Jurkat, Clone E6-1 (cell line): ENCODE results near the gene GLIPR1L1.
"Not testable (repeated sequence)": the region's sequence is repeated elsewhere in the genome, so short reads cannot be mapped to it uniquely, and the experiment has no call there.

Experiments
- DNase-seq: peaks from one replicate; pipeline ENCODE4 v3.0.0-alpha.2; 2011; ENCODE audit warnings: low read depth, low spot score
- H3K4me3 ChIP-seq: 2 replicates; pipeline ENCODE4 v1.5.1; 2011; ENCODE audit warnings: mild to moderate bottlenecking, low read length, control low read depth, moderate library complexity

Gene GLIPR1L1

DNA sequence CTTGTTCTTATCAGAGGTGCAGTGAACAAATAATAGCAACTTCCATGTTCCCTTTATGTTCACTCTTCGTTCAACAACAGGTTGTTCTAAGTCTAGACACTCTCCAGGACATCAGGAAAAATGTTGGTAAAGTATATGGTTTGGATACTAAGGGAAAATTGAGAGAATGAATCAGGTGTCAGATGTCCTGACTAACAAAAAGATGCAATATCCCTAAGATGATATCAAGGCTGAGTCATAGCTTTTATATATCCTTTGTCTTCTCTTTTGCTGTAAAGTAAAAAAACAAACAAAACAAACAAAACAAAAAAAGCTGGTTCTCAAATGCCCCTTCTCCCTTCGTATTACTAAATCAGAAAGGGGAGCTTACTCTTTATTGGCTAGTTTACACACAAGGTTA is 11.1 kb downstream of the GLIPR1L1 start:
- no peak overlapping the region for H3K4me3 ChIP-seq
- DNase-seq, result no peak

DNA sequence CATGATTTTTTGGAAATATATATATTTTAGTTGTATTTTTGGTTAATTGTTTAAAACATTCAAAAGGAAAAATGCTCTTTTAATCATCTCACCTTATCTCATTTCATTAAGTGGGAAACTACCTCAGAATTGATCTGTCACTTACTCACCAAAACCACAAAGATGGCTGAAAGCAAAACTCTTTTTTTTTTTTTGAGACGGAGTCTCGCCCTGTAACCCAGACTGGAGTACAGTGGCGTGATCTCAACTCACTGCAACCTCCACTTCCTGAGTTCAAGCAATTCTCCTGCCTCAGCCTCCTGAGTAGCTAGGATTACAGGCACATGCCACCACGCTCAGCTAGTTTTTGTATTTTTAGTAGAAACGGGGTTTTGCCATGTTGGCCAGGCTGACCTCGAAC is 11.7 kb downstream of the GLIPR1L1 start:
- DNase-seq, result peak; percentile 16
- not testable (repeated sequence) for H3K4me3 ChIP-seq

DNA sequence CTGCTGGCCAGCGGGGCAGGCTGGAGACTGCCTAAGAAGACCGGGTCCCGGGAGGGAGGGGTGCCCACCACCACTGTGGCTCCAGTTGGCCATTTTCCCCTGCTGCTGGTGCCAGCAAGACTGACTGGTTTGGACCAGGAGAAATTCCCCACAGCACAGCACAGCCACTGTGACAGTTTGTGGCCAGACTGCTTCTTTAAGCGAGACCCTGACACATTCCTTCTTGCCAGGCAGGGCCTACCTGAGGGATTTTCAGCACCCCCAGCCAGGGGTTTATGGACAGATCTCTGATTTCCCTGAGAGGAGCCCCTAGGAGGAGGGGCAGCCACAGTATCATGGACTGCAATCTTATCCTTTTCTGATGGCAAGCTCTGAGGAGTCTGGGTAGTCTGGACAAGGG is 15.5 kb downstream of the GLIPR1L1 start:
- no peak overlapping the region for H3K4me3 ChIP-seq
- DNase-seq, result no peak

DNA sequence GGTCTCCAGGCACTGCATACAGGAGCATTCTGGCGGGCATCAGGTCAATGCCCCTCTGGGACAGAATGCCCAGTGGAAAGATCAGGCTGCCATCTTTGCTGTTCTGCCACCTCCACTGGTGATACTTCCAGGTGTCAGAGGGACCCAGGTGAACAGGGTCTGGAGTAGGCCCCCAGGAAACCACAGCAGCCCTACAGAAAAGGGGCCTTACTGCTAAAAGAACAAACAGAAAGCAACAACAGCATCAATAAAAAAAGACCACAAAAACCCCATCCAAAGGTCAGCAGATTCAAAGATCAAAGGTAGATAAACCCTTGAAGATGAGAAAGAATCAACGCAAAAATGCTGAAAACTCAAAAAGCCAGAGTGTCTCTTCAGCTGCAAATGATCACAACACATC is 15.9 kb downstream of the GLIPR1L1 start:
- peak; percentile 60 for DNase-seq
- no peak overlapping the region for H3K4me3 ChIP-seq

DNA sequence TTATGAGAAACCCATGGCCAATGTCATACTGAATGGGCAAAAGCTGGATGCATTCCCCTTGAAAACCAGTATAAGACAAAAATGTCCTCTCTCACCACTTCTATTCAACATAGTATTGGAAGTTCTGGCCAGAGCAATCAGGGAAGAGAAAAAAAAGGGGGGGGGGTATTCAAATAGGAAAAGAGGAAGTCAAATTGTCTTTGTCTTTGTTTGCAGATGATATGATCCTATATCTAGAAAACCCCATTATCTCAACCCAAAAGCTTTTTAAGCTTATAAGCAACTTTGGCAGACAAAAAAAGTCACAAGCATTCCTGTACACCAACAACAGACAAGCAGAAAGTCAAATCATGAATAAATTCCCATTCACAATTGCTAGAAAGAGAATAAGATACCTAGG is 19.5 kb downstream of the GLIPR1L1 start:
- no peak overlapping the region for H3K4me3 ChIP-seq
- DNase-seq, result no peak

DNA sequence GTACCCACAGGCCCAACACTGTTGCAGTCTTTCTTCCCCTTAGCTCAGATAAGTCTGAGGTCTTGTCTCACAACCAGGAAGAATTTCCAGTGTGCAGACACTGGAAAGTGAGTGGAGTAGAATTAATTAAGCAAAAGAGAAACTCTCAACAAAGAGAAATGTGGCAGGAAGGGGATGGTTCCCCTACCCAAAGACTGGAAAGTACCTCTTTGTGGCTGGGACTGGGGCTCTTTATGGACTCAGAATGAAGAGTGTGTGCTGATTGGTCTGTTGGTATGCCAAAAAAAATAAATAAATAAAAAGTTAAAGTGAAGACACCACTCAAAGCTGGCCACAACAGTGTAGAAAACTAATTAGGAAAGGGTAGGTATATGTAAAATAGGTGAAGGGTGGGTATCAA is 26.4 kb downstream of the GLIPR1L1 start:
- no peak overlapping the region for H3K4me3 ChIP-seq
- DNase-seq, result no peak

DNA sequence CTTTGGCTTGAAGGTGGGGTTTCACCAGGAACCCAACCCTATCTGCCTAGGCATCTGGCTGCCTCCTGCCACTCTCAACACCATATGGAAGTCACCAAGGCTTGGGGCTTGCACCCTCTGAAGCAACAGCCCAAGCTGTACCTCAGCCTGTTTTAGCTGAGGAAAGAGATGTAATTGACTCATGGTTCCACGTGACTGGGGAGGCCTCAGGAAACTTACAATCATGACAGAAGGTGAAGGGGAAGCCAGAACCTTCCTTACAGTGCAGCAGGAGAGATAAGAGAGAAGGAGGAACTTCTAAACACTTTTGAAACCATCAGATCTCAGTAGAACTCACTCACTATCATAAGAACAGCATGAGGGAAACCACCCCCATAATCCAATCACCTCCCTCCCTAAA is 26.9 kb downstream of the GLIPR1L1 start:
- H3K4me3 ChIP-seq, result no peak overlapping the region
- no peak for DNase-seq

DNA sequence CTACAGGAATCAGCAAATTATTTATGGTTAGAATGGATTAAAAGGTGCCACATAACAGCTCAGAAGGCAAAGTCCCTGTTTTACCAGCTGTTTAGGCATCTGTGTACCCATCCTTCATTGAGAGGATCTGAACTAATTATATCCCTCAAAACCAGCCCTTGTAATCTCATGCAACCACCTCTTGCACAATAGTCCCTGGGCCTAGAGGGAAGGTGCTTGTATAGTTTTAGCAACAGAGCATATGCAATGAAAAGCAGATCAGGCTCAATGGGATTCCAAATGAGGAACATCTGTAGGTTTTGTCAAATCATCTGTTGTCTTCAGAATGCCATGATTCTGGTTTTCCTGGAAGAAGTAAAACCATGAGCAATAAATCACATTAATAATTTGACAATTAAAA is 30.4 kb downstream of the GLIPR1L1 start:
- DNase-seq, result no peak
- H3K4me3 ChIP-seq, result no peak overlapping the region

DNA sequence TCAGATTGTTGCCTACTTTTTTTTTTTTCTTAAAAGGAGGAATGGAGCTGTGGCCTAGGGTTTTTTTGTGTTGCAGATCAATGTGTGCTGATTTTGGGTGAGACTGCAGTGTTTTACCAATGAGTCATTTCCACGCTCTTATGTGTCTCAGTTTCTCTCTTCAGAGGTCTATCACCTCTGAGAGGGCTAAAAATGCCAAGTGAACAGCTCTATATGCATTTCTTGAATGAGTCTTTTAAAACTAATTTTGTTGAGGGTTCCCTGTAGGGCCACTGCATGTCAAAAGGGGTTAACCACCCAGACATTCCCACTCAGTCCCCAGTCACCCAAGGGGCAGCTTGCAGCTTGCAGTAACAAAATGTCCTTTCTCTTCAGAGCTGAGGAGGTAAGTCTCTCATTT is 32.2 kb downstream of the GLIPR1L1 start:
- no peak overlapping the region for H3K4me3 ChIP-seq
- DNase-seq, result no peak

DNA sequence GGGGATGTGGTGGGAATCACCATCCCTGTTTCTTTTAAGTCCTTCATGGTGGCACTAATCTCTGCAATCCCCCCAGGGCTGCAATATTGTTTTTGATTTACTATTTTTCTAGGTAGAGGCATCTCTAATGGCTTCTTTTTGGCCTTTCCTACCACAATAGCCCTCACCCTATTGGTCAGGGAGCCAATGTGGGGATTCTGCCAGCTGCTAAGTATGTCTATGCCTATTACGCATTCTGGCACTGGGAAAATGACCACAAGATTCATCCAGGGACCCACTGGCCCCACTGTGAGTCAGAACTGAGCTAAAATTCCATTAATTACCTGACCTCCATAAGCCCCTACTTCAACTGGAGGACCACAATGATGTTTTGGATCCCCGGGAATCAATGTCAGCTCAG is 40.5 kb downstream of the GLIPR1L1 start:
- DNase-seq, result no peak
- no peak overlapping the region for H3K4me3 ChIP-seq

DNA sequence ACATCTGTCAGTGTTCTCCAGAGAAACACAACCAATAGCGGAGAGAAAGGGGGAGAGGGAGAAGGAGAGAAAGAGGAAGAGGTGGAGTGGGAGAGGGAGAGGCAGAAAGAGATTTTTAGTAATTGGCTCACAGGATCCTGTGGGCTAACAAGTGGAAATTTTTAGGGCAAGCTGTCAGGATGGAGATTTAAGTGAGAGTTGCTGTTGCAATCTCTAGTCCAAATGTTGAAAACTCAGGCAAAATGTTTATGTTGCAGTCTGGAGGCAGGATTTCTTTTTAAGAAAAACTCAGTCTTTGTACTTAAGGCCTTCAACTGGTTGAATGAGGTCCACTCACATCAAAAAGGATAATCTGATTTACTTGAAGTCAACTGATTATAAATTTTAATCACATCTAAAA is 43.9 kb downstream of the GLIPR1L1 start:
- no peak overlapping the region for H3K4me3 ChIP-seq
- DNase-seq, result no peak

DNA sequence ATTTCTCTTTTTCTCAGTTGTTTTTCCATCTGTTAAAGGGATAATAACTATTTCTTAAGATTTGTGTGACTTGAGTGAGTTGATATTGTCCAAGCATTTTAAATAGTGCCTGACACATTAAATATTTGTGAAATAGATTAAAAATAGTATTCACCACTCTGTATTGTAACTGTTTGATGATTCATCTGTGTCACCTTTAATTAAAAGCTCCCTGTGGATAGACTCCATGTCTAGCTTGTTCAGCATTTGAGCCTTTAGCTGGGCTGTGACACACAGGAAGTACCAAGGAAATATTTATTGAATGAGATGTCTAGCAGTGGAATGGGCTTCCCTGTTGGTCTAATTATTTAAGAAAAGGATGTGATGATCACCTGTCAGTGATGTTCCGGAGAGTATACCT is 54.6 kb downstream of the GLIPR1L1 start:
- DNase-seq, result no peak
- no peak overlapping the region for H3K4me3 ChIP-seq

DNA sequence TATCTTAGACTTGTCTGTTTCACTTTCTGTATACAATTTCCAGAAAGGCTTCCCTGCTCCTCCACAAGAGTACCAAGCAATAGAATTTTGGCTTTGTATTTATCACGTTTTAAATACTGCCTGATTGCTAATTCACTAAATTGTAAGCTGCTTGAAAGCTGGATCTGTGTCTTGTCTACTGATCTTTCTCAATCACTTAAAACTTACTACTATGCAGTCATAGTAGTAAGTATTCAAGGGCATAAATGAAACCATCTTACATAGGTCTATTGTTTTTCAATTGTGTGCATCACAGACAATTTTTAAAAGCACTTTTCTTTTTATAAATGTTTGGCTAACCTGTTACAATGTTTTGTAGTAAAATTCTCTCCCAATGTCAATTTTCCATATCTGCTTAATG is 55.2 kb downstream of the GLIPR1L1 start:
- no peak for DNase-seq
- no peak overlapping the region for H3K4me3 ChIP-seq

DNA sequence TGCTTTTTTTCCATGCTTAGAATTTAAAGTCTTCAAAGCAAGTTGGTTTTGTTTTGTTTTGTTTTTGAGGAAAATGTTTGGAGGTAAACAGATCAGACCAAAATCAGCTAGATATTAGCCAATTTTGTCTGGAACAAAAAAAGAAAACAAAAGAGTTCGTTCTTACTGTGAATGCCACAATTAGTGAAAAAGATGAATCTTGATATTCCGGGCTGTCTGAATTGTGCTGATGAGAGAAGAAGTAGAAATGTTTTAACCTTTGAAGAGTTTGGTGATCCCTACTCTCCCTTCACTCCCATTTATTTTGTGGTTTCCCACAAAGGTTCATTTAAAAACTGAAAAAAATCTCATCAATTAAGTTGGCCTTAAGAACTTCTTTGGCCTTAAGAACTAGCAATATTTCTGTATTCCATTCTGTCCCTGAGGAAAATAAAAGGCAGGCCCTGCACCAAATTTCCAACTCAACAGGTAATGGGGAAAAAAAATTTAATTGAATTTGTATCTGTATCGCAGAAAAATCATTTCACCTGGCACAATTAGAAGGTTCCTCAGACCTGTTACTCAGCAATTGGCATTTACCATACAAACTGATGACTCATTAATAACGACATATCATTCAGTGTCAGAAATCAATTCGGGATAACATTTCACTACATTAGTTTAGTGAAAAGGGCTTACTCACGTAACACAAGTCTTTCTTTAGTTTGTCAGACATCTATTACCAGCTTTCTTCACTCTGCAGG is 55.9 kb downstream of the GLIPR1L1 start:
- DNase-seq, result no peak
- peak overlapping the region; percentile 22 for H3K4me3 ChIP-seq

DNA sequence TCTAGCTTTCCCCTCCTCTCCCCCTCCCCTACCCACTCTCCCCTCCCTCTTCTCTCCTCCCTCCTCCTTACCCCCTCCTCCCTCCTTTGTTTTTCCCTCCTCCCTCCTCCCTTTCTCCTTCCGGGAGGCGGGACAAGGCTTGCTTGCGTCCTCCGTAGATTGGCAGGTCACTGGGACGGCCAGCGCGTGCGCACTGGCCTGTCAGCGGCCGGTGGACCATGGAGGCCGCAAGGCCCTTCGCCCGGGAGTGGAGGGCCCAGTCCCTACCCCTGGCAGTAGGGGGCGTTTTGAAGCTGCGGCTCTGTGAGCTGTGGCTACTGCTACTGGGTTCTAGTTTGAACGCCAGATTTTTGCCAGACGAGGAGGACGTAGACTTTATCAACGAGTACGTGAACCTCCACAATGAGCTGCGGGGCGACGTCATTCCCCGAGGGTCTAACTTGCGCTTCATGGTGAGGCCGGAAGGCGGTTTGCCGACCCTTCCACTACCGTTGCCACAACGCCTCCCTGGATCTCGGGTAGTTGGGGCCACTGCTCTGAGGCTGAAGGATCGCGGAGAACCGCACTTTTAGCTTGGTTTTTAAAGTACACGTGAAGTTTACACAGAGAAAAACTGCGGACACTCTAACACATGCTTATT is 56.5 kb downstream of the GLIPR1L1 start, which contains the start of gene GLIPR1L2:
GLIPR1L2 (plus strand) TSS at position 191 of the 640 bp plus-strand sequence; CDS start at position 219, 28 bp downstream.
- H3K4me3 ChIP-seq, result peak within 1 kb of the TSS; percentile 57
- DNase-seq, result peak; percentile 83

DNA sequence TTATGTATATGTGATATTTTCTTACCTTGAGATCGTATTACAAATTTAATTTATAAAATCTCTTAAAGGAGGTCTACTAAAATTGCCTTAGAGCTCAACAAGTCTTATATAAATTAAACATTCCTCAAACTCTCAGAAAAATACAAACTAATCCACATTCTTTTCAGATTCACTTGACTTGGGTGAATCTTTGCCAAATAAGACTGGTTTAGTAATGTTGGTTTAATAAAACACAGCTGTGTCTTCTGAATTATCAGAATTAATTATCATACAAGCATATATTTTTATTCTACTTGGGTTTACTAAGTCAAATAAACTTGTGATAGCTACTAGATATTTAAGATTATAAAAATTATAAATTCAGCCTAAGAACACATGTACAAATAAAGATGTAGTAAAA is 69.8 kb downstream of the GLIPR1L1 start:
- H3K4me3 ChIP-seq, result no peak overlapping the region
- DNase-seq, result no peak

DNA sequence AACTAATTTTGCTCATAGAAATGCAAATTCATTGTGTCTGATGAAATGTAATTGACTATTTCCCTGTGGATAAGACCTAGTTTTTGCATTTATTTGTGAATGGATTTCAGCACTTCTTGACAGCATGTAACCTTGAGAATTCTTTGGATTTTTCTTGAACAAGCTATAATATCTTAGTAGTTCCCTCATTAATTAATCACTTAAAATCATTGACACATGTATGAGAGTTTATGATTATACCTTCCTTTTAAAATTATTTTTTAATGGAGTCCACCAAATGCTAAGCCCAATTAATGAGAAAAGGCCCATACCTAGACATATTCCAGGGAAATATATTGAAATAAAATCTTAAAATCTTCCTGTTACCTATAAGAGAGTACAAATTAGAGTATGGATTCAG is 73.2 kb downstream of the GLIPR1L1 start:
- no peak for DNase-seq
- H3K4me3 ChIP-seq, result no peak overlapping the region

DNA sequence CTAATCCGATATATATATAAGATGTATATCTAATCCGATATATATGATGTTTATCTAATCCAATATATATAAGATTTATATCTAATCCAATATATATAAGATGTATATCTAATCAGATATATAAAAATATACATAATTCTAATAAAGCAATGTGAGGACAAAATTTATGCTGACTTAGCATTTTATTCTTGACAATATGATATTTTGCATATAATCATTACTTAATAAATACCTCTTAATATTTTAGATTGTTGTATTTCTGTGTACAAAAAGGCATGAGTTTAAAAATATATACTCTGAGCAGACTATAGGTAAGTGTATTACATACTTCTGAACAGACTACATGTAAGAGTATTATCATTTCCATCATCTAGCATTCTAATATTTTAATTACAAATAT is 75.4 kb downstream of the GLIPR1L1 start:
- no peak overlapping the region for H3K4me3 ChIP-seq
- DNase-seq, result no peak

DNA sequence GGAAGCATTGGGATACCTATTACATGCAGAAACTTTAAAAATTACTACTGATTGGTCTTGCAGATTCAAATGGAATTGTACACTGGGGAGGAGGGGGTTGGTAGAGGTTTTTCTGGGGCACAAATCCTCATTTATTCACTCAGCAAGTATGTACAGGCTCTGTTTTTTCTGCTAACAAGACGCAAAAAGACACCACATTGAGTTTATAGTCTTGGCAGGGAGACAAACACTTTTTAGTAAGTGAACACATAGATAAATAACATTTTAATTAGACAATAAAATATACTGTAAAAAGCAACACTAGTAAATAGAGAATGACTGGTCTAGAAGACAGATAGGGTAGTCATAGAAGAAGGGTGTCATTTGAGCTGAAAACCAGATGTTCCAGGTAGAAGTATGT is 80.2 kb downstream of the GLIPR1L1 start:
- no peak overlapping the region for H3K4me3 ChIP-seq
- no peak for DNase-seq

DNA sequence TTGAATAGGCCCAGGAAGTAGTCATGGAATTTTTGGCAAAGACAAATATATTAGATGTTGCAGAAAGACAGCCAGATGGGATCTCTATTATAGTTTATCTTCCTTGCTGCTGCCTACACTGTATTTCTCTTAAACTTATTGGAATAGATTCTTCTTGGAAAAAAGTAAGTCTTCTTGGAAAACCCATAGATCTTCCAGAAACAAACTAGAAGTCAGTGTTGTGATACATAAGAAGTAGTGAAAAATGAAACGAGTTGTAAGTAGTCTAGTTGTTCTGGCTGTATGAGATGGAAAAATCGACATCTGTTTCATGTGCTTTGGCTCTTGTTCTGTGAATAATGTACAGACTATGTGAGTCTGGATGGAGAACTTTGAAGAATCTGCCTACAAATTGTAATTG is 85.4 kb downstream of the GLIPR1L1 start:
- H3K4me3 ChIP-seq, result no peak overlapping the region
- no peak for DNase-seq
